GM18519 (cell line): ENCODE measurements around the gene CTNNBIP1.

ENCODE experiments used
- ATAC-seq: cut with Tn5 transposase; IDR thresholded peaks from one replicate; pipeline ENCODE4 v1.9.1; 2021; ENCODE audit warnings: mild to moderate bottlenecking, moderate library complexity; ENCODE audit not compliant: unreplicated experiment, low FRiP score

The CTNNBIP1 gene

DNA sequence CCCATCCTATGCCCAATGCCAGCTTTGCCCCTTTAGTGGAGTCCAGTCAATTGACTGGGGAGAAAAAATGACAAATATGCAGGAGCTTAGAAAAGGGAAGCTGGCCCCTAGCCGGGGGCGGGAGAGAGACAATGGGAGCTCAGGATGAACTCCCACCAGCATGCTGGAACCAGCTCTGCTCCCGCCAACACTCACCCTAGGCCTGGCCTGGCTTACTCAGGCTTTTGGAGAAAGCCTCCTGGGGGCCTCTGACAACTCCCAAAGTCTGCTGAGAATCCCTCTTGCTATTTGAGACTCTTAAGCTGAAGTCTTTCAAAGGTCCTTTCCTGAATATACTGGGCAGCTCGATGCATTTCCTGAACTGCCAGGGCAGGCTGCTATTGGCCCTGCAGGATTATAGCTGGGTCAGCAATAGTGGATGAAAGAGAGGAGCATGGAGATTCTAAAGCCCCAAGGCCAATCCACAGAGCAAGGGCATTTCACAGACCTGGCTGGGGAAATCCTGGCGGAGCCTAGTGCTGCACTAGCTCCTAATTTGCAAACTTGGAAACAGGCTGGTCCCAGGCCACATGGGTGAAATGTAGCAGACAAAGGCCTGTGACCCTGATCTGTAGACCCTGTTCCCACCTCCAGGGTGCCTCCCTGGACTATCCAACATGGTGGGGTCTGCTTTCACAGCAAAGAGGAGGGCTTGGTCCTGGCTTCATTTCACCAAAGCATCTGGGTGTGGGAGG, 50.6 kb downstream of the CTNNBIP1 start:
- ATAC-seq = no peak

DNA sequence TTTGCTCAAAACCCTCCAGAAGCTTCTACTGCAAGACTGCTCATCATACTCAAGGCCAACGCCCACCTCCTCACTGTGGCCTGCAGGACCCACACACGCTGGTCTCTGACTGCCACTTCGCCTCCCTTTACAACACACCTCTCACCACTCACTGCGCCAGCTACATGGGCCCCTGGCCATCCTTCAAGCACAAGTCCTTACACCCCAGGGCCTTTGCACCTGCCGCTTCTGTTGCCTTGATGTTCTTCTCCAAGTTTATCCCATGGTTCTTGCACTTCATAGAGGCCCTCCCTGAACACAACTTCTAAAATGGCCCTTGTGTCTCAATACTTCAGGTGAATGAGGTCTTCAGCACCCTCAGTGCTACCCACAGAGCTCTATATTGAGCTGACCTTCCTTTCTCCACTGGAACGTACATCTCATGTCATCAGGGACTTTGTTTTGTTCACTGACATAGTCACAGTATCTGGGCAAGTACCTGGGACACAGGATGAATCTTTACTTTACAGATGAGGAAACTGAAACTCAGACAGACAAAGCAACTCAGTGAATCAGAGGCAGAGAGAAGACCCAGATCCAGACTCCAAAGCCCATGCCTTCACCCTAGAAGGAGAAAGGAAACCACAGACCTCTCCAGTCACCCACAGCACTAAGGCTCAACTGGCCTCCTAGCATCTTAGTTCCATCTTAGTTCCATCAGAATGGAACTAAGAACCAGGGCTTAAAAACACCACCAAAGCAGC, 51.6 kb downstream of the CTNNBIP1 start:
- ATAC-seq = no peak

DNA sequence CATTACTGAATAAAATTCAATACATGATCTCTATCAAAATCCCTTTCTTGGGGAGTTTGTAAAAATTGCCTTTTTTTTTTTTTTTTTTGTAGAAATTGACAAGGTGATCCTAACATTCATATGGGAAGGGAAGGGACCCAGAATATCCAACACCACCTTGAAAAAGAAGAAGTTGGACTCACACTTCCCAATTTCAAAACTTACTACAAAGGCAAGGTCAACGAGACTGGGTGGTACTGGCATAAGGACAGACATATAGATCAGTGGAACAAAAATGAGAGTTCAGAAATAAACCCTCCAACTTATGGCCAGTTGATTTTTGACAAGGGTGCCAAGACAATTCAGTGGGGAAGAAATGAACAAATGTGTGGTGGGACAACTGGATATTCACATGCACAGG, 54.9 kb downstream of the CTNNBIP1 start:
- ATAC-seq = no peak

DNA sequence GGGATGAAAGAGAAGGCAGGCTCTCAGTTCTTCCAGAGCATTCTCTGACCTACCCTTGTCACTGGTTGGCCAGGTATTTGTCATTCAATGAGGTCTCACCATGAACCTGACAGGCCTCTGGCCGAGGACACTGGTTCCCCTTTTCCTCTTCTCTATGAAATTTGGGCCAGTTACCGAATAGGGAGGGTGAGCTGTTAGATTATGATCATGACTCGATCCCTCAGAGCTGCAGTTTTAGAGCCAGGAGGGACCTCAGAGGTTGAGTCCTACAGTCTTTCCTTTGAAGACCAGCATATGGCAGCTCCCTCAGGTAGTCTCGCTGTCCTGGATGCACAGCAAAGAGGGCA, 56.8 kb downstream of the CTNNBIP1 start:
- no peak for ATAC-seq

DNA sequence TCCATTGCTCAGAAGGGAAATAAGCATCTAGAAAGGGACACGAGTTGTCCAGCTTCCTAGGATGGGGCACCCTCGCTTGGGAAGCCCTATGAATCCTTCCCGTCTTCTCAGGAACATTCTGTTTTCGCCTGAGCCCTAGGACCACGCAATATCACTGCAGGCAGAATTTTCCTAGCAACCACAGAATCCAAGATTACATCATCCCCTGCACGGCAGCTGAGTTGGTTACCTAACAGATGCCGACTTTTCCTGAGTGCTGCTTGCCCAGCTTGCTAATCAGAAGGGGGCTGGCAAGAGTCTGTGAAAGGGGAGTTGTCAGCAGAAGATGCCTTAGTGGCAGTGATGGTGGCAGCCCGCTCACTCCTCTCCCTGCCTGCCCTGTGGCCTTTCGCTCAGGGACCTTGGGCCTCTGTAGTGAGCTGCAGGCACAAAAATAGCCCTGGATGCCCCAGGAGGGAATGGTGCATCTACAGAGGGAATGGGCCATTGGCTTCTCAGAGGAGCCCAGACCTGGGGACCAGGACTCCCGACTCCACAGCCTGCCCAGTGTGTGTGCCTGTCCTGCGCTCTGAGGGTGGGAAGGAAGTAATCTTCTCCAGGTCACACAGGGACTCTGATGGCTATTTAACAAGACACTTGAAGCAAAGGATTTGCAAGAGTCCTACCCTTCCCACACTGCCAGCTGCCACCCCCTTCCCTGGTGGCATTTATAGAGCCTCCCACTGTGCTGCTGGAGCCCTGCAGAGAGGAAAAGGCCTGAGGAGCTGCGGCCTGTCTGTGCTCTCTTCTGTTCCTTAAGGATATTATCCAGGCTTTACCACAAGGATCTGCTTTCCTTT, 57.4 kb downstream of the CTNNBIP1 start:
- ATAC-seq = no peak

DNA sequence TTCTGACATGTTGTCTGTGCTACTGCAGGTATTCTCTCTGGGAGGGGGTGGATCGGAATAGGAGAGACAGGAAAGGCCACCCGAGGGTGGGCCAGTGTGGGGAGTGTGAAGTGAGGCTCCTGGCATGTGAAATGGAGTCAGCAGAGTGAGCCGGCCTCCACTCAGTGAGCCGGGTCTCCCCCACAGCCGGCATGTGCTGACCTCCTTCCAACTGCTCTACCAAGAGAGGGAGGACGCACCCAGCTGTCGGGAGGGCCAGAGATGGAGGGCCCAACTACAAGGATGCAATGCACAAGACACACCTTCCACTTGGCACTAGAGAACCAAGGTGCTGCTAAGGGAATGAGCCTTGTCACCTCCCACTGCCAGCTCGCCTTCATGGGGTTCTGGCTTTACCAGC, 58.1 kb downstream of the CTNNBIP1 start:
- ATAC-seq = no peak

DNA sequence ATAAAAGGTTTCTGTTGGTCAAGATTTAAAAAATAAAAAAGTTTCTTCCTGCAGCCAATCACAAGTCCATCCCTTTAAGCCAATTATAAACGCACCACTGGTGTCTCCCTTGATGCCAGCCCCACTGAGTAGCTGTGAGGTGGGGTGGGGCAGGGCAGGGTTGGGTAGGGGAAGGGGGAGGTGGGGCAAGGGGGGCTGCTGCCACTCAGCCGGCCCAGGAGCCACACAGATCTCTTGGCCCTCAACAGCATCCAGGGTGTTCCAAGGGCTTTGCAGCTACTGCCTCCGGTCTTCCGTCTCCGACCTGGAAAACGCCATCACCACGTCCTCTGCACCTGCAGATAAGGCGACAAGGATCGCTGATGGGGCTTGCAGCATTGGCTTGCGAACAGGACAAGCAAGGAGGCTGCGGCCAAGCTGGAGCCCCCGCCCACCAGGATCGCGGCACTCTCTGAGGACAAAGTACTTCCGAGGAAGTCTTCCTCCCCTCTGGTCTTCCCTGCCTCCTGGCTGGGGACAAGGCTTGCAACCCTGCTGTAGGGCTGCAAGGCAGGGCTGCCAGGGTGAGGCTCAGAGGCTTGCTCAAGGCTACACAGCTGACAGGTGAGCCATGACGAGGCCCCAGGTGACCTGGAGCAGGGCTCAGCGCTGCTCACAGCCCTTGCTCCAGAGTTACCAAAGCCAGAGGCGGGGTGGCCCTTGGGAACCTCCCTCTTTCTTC, 59.5 kb downstream of the CTNNBIP1 start:
- no peak for ATAC-seq

DNA sequence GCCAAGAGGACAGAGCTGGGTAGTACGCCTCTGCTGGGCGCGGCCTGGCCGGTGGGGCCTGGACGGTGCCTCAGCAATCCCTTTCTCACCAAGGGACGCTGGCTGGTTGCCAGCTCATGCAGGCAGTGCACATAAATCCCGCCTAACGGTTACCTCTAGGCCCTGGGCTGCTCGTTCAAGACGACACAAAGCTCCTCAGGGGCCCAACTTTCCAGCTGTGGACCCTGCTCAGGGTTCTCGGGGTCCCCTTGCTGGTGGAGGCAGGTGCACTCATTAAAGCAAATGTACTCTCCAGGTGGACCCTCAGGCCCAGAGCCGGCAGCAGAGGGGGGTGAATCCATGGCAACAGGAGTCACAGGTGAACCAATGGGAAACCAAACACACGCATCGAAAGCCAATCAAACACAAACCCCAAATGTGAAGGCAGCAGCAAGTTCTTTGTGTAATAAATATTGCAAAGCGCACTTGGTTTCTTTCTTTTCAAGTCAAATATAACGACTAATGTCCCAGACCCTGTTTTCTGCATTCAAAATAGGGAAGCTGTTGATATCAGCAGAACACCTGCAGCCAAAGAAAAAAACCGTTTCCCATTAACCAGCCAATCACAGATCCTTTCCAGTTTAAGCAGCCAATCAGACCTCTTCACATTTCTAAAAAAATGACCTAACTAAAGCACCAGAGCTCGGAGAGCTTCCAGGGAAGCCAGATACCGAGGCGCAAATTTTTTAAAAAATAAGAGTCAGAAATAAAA, 60.2 kb downstream of the CTNNBIP1 start:
- no peak for ATAC-seq

DNA sequence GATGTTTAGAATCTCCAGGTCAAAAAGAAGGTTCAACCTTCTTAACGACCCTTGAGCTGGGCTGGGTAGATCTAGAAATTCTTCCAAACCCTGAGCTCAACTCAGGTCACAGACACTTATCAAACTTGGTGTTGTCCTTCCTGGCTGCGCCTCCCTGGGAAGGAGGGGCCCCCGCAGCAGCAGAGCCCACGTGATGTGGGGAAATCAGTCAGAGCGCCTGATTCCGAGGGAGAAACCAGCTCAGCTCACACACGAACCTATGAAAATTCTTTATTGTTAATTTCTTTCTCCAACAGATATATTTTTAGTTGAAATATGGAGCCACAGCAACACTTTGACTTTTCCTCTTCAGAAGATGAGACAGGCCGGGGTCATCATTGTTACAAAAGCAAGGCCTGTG, 62.0 kb downstream of the CTNNBIP1 start:
- no peak for ATAC-seq

DNA sequence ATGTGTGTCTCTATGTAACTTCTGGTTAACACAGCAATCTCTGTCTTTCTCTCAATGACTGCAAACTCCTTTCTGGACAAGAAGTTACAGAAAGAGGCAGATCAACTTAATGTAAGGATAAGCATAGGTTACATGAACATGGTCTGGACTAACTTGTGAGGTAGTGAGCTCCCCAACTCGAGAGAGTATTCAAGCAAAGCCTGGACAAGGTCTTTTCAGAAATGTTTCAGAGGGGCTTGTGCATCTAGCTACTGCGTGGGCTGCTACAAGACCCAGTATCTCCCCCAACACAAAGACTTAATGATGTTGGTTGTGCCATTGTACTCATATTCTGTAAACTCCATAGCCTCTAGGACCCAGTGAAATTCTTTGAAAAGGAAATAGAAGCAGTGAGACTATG, 62.8 kb downstream of the CTNNBIP1 start:
- no peak for ATAC-seq

DNA sequence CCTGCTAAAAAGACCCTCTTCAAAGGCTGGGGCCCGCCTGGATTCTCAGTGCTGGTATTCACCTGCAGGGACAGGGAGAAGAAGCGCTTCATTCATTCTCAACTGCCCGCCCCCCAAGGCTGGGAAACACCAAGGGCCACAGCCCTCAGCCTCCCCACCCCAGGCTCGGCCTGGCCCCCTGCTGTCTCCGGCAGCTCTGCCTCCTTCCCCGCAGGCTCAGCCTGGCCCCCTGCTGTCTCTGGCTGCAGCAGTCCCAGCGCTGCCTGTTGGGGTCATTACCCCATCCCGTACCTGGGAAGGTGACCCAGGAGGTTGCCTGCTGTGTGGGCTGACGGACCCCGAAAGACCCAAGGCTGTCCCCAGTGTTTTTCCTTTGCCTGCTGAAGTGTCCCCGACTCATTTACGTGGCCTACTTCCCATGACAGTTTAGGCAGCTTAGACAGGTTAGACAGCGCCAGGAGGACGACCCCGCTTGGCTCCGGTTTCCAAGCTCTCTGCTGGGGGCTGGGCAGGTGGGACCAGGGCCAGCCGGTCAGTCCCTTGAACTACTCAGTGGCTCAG, 63.4 kb downstream of the CTNNBIP1 start:
- no peak for ATAC-seq

DNA sequence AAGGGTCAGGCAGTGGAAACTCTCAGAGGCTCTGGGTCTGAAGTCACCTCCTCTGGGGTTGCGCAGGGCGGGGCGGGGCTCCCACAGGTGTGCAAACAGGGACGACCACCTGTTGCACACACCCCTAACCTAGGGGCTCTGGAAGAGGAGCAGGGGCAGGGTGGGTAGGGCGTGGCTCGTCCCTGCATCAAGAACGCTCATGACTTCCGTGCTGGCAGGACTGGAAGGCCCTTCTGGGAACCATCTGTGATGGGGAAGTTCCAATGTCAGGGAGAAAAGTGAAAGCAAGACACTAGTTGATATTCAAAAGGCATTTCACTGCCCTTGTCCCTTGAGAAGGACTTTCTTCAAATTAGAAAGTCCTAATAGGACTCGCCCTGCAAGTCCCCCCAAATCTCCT, 64.2 kb downstream of the CTNNBIP1 start:
- ATAC-seq = no peak

DNA sequence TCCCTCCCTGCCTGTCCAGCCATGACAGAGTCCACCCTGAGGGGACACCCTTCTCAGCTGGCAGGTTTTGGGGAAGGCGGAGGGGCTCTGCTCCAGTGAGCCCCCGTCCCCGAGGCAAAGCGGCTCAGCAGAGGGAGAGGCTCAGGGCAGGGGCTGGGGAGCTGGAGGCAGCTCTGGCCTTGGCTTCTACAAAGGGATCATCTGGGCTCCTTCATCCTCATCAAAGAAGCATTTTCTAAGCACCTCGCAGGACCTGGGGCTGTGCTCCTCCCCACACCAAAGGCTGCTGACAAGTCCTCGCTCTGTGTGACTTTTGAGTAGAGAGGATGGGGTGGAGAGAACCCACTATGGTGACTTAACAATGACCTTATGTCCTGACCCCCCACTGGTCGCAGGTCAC, 65.3 kb downstream of the CTNNBIP1 start:
- no peak for ATAC-seq

DNA sequence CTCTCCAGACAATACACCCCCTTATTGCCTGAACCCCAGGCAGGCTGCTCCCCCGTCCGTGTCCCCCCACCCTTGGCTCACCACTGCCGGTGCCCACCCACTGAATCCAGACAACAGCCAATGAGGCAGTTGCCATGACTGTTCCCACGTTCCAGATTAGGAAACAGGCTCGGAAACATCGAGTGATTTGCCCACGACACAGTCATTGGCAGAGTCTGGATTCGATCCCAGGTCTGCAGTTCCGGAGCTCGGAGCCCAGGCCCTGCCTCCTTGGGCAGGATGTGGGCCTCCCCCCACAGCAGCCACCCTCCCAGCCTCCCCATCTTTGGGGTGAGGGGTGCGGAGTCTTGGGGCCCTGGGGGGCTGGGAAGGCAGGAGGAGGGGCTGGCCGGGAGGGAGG, 66.0 kb downstream of the CTNNBIP1 start:
- ATAC-seq = no peak

DNA sequence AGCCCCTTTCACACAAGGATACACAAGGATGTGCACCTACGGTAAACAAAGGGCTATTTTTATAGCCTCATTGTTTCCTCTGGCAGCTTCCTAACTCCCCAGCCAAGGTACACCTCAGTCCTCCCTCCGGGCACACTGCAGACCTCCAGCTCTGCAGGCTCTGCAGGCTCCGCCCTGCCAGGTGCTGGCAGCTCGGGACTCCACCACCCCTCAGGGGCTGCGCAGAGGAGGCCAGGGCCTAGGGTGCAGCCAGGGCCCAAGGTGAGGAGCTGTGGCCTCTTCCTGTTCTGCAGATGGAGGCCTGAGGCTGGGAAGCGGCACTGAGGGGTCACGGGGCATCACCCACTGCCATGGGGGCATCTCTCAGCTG, 66.5 kb downstream of the CTNNBIP1 start:
- ATAC-seq = no peak

DNA sequence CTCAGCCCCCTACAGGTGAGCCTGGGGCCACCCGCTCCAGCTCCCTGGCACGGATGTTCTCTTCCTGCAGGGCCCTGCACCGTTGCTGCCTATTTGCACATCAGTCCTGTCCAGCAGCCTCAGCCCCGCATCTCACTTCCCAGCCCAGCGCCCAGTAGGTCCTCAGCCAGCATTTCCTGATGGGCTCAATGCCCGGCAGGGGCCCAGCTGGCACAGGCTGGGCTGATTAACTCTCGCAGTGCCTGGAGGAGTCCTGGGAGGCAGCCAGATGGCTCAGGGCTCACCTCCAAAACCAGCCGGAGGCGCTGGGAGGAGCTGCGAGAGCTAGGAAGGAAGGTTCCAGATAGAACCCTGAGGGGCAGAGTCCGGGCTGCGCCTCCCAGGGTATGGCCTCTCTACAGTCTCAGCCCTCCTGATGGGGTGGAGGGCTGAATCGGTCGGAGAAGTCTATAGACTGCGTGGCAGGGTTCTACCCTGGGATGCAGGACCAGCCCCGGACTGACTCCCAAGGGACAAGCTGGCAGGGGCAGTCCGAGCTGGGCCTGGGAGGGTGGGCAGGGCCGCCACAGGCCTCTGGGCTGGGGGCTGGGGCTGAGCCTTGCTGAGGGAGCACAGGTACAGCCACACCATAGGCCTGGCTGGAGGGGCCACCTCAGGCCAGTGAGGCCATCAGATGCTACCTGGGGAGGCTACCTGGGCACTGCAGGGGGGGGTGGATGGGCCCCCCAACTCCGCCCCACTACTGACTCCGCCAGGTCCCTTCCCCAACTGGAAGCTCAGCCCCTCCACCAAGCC, 67.1 kb downstream of the CTNNBIP1 start:
- no peak for ATAC-seq

DNA sequence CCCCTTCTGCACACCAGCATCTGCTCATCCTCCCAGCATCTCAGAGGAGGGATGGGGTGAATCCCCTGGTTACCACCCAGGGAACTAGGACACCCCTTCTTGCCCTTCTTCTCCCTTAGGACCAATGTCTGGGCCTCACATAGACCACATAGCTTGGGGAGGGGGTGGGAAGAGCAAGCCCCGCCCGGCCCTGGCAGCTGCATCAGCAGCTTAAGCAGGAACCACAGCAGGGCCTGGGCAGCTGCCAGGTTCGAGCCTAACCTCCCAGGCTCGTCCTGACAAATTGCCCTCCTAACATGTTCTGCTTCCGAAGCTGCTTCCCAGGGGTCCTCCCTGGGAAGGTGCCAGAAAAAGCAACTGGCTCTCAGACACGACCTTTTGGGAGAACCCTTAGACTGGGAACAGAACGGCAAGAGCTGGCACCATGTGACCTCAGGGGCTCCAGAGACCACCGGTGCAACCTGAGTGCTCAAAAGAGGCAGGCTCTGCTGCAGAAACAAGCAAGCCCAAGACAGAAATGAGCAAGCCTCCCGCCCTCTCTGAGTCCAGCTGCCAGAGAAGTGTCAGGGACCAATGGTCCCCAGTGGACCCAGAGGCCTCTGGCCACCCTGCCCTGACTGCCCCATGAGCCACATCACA, 67.9 kb downstream of the CTNNBIP1 start:
- ATAC-seq = no peak

DNA sequence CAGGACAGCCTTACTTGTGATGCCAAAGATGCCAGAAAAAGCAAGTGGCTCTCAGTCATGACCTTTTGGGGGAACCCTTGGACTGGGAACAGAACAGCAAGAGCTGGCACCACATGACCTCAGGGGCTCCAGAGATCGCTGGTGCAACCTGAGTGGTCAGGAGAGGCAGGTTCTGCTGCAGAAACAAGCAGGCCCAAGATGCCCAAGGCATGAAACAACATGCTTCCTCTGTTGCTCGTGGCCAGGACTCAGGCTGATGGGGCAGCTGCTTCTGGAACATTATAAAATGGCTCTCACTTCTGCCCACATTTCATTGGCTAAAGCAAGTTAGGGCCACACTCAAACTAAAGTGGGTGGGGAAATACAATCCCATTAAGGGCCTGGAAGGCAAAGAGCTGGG, 68.6 kb downstream of the CTNNBIP1 start:
- no peak for ATAC-seq

DNA sequence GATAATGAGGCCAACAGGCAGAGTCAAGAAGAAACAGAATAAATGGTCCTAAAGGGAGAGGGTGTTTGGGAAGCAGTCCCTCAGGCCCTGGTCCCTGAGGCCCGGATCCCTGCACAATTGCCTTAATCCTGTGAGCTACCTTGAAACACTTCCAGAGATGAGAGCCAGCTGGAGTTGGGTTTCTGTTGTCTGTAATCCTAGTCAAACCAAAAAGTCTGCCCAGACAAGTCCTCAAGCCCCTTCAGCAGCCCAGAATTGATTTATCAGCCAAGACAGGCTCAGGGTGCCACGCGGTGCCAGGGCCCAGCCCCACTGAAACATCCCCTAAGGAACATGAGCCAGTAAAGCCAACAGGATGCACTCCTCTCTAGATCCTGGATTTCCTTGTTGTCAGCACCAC, 69.9 kb downstream of the CTNNBIP1 start:
- ATAC-seq = no peak
